ENCODE results near the gene ZFAND3.
"Not testable (repeated sequence)": the region's sequence is repeated elsewhere in the genome, so short reads cannot be mapped to it uniquely, and the experiment has no call there.

ZFAND3 gene

GRCh38 chr6:37974943-37975342 is 155.4 kb downstream of the ZFAND3 start:
- no peak for DNase-seq

- DNase-seq = no peak
Measured at GRCh38 chr6:37977715-37978114, 158.2 kb downstream of the ZFAND3 start.

GRCh38 chr6:37979392-37980221 is 160.1 kb downstream of the ZFAND3 start:
- no peak for DNase-seq

- DNase-seq = no peak
Measured at GRCh38 chr6:37980222-37980595, 160.7 kb downstream of the ZFAND3 start.

- no peak for DNase-seq
Measured at GRCh38 chr6:37981626-37982025, 162.1 kb downstream of the ZFAND3 start.

- no peak for DNase-seq
Measured at GRCh38 chr6:37982317-37982716, 162.8 kb downstream of the ZFAND3 start.

- DNase-seq = no peak
Measured at GRCh38 chr6:37983720-37984501, 164.4 kb downstream of the ZFAND3 start.

GRCh38 chr6:37984578-37984977 is 165.1 kb downstream of the ZFAND3 start:
- no peak for DNase-seq

- DNase-seq = no peak
Measured at GRCh38 chr6:37985355-37985754, 165.8 kb downstream of the ZFAND3 start.

- no peak for DNase-seq
Measured at GRCh38 chr6:37987018-37987417, 167.5 kb downstream of the ZFAND3 start.

- no peak for DNase-seq
Measured at GRCh38 chr6:37987559-37987958, 168.0 kb downstream of the ZFAND3 start.

GRCh38 chr6:37988127-37988526 is 168.6 kb downstream of the ZFAND3 start:
- DNase-seq = no peak

- no peak for DNase-seq
Measured at GRCh38 chr6:37988696-37989095, 169.2 kb downstream of the ZFAND3 start.

GRCh38 chr6:37990762-37991525 is 171.4 kb downstream of the ZFAND3 start:
- peak in 1 of 2 experiments; percentile 11 for DNase-seq

GRCh38 chr6:37992749-37993148 is 173.2 kb downstream of the ZFAND3 start:
- DNase-seq = no peak

GRCh38 chr6:37993194-37993593 is 173.7 kb downstream of the ZFAND3 start:
- DNase-seq = not testable (repeated sequence)

- no peak for DNase-seq
Measured at GRCh38 chr6:37993596-37993995, 174.1 kb downstream of the ZFAND3 start.

- peak; percentile 16 to 71 for DNase-seq
Measured at GRCh38 chr6:37994223-37994622, 174.7 kb downstream of the ZFAND3 start.

GRCh38 chr6:37998366-37998765 is 178.8 kb downstream of the ZFAND3 start:
- no peak for DNase-seq

- no peak for DNase-seq
Measured at GRCh38 chr6:38001386-38001785, 181.9 kb downstream of the ZFAND3 start.

- DNase-seq = no peak
Measured at GRCh38 chr6:38004908-38005307, 185.4 kb downstream of the ZFAND3 start.

GRCh38 chr6:38011937-38012336 is 192.4 kb downstream of the ZFAND3 start:
- no peak for DNase-seq

GRCh38 chr6:38012573-38012972 is 193.0 kb downstream of the ZFAND3 start:
- peak; percentile 32 to 67 for DNase-seq
